H1 (cell line): Measurements from ENCODE around the gene IRF5. TPM values are rescaled to one million over a fixed set of nuclear protein-coding genes. Genes with fewer than 3 reads are reported as not detected.

Source experiments
- ATF3 ChIP-seq: IDR thresholded peaks from 2 replicates; pipeline ENCODE4 v1.6.1; 2011; ENCODE audit warnings: low read depth, mild to moderate bottlenecking, low read length; ENCODE audit not compliant: insufficient read depth
- CBX5 ChIP-seq: fragments of 300-800, 300-1000 bp; sonication (generic); IDR thresholded peaks from 2 replicates; pipeline ENCODE4 v1.7.1; 2016; ENCODE audit warnings: antibody characterized with exemption, low read length, low read depth
- CHD2 ChIP-seq: IDR thresholded peaks from 2 replicates; pipeline ENCODE4 v1.6.1; 2012; ENCODE audit warnings: low read length, improper control_type of control experiment
- CHD7 ChIP-seq: fragments of 300-600 bp; sonication (generic); IDR thresholded peaks from 2 replicates; pipeline ENCODE4 v1.7.1; 2012; ENCODE audit warnings: low read length, moderate library complexity, mild to moderate bottlenecking, inconsistent platforms; ENCODE audit not compliant: insufficient replicate concordance
- EGR1 ChIP-seq: IDR thresholded peaks from 2 replicates; pipeline ENCODE4 v1.6.1; 2011; ENCODE audit warnings: low read depth, low read length, borderline replicate concordance
- EP300 ChIP-seq, 2 experiments: IDR thresholded peaks; 1 replicate in 1 of 2; 2 replicates in 1 of 2; pipeline ENCODE4 v1.6.1; 2011 to 2012; ENCODE audit warnings: low read depth in 2 of 2, low read length in 2 of 2, mild to moderate bottlenecking in 2 of 2, borderline replicate concordance in 1 of 2, inconsistent platforms in 1 of 2, moderate library complexity in 1 of 2
- EZH2 ChIP-seq: fragments of 200-600 bp; sonication (generic); IDR thresholded peaks from 2 replicates; pipeline ENCODE4 v1.7.1; 2012; ENCODE audit warnings: low read depth, mild to moderate bottlenecking, moderate library complexity, low read length, inconsistent platforms; ENCODE audit not compliant: severe bottlenecking
- POLR2AphosphoS5 ChIP-seq: IDR thresholded peaks from 2 replicates; pipeline ENCODE4 v1.6.1; 2011; ENCODE audit warnings: low read depth, low read length
- RNF2 ChIP-seq: fragments of 200-900, 300-1000 bp; sonication (generic); IDR thresholded peaks from 2 replicates; pipeline ENCODE4 v1.7.1; 2016; ENCODE audit warnings: borderline replicate concordance, low read depth, mild to moderate bottlenecking, antibody characterized with exemption, low read length; ENCODE audit not compliant: poor library complexity, severe bottlenecking; ENCODE audit errors: missing control alignments
- TBP ChIP-seq: IDR thresholded peaks from 2 replicates; pipeline ENCODE4 v1.6.1; 2011; ENCODE audit warnings: low read depth, low read length, improper control_type of control experiment
- ZNF274 ChIP-seq: IDR thresholded peaks from 2 replicates; pipeline ENCODE4 v1.7.0; 2012; ENCODE audit warnings: low read length, borderline replicate concordance; ENCODE audit errors: extremely low read depth
- polyA plus RNA-seq, 7 experiments: library from polyadenylated mRNA; depleted of rRNA in 3 of 7; stranded (reverse) in 5 of 7; unstranded in 2 of 7; fragments of >200 nt in 5 of 7; fragments of 200-250 nt in 2 of 7; gene quantifications; 1 replicate in 5 of 7; 2 replicates in 1 of 7; 4 replicates in 1 of 7; pipeline versions ENCODE4 v1.2.1 to v1.2.3, GENCODE V29; 2011 to 2013; ENCODE audit warnings: missing spikeins in 2 of 7, mixed read lengths in 2 of 7
- total RNA-seq: library from RNA; stranded (reverse); fragmentation: NEBNext Ultra II Directional; extraction: Animal tissue kit (Norgen Biotek cat#: 25700); gene quantifications from 2 replicates; pipeline ENCODE4 v1.2.1, GENCODE V29; 2021

The IRF5 gene
- total and polyA plus RNA-seq, 2 of the 8 experiments (the other 6 are each of a cell fraction or from before 2014, with no cell fraction given), result 0.28 to 1.1 TPM

GRCh38 chr7:128910569-128910945 is 27.2 kb upstream of the IRF5 start, which contains the start of gene KCP (continued):
- TF ChIP-seq CHD7 (no peak), POLR2AphosphoS5 (no peak), EP300 (IDR thresholded peaks at IDR 0.05; ENCODE audit: borderline replicate concordance in 1 of 2, low read depth in 2 of 2, low read length in 2 of 2) (no peak), RNF2 (no peak), ATF3 (no peak), ZNF274 (no peak), CBX5 (no peak), CHD2 (no peak), EGR1 (no peak), TBP (no peak), EZH2 (peak; percentile 61)
